DND-41 (cell line): ENCODE data around the gene GAN.

Experiments used
- EZH2 ChIP-seq: IDR thresholded peaks from 3 replicates; pipeline ENCODE4 v1.6.1; 2012; ENCODE audit warnings: borderline replicate concordance, low read depth, mild to moderate bottlenecking, moderate library complexity, low read length, inconsistent platforms; ENCODE audit not compliant: severe bottlenecking
- TF ChIP-seq, protein P1 (sequence below): IDR thresholded peaks from 2 replicates; pipeline ENCODE4 v1.5.1; 2012; ENCODE audit warnings: borderline replicate concordance, low read length, moderate library complexity, mild to moderate bottlenecking; ENCODE audit not compliant: poor library complexity, severe bottlenecking; ENCODE audit errors: extremely low read depth

- TF ChIP-seq, protein P1, sequence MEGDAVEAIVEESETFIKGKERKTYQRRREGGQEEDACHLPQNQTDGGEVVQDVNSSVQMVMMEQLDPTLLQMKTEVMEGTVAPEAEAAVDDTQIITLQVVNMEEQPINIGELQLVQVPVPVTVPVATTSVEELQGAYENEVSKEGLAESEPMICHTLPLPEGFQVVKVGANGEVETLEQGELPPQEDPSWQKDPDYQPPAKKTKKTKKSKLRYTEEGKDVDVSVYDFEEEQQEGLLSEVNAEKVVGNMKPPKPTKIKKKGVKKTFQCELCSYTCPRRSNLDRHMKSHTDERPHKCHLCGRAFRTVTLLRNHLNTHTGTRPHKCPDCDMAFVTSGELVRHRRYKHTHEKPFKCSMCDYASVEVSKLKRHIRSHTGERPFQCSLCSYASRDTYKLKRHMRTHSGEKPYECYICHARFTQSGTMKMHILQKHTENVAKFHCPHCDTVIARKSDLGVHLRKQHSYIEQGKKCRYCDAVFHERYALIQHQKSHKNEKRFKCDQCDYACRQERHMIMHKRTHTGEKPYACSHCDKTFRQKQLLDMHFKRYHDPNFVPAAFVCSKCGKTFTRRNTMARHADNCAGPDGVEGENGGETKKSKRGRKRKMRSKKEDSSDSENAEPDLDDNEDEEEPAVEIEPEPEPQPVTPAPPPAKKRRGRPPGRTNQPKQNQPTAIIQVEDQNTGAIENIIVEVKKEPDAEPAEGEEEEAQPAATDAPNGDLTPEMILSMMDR: no peak
- TF ChIP-seq EZH2: no peak
Observed at GRCh38 chr16:81283044-81283443, 31.7 kb upstream of the GAN start.
